Measurements from ENCODE around the gene ATAD3A. TPM values are rescaled to one million over a fixed set of nuclear protein-coding genes. Genes with fewer than 3 reads are reported as not detected.
"Not testable (repeated sequence)": the region's sequence is repeated elsewhere in the genome, so short reads cannot be mapped to it uniquely, and the experiment has no call there.

The ATAD3A gene
- total RNA-seq, 8 experiments from 2014 or later = 19.8 to 65.2 (median 35.2) TPM

- WGBS, 10 experiments = 80 to 100% (median 100%) methylated on average over 1 to 6 of the region's 7 CpGs; no CpG with 5 or more reads in 1 of the 10 experiments
- H3K4me3 ChIP-seq; H3K27ac ChIP-seq; in situ Hi-C loops (cut with MboI; ENCODE audit: low pct_unique_long_range_greater_than_20kb in 2 of 9, low sequenced_read_pairs in 9 of 9, unreplicated experiment in 9 of 9); ATAC-seq (replicated peaks in 6 of 8): not testable (repeated sequence)
- peaks cover 13% of the 10 kb centered on the region in 2 donors for H3K4me1 ChIP-seq (replicated peaks in 1 of 2)
Measured at GRCh38 chr1:1557688-1558087, 45.7 kb downstream of the ATAD3A start.

- 40 to 83% (median 56%) methylated on average over 1 to 2 of the region's 4 CpGs; no CpG with 5 or more reads in 6 of the 10 experiments for WGBS, 10 experiments
- ATAC-seq (replicated peaks in 6 of 8) = no peak
- H3K27ac ChIP-seq = no peak overlapping the region
Measured at GRCh38 chr1:1558591-1558990, 46.6 kb downstream of the ATAD3A start.

GRCh38 chr1:1559066-1559465 is 47.1 kb downstream of the ATAD3A start:
- in situ Hi-C loops (cut with MboI; ENCODE audit: low pct_unique_long_range_greater_than_20kb in 2 of 9, low sequenced_read_pairs in 9 of 9, unreplicated experiment in 9 of 9) = no loop called here
- ATAC-seq (replicated peaks in 6 of 8) = no peak
- Histone ChIP-seq H3K27ac (no peak overlapping the region), H3K4me3 (no peak overlapping the region), H3K4me1 (replicated peaks in 1 of 2) (peaks cover 13% of the 10 kb centered on the region in 2 donors)
- 55 to 95% (median 92%) methylated on average over 4 to 17 of the region's 17 CpGs; no CpG with 5 or more reads in 2 of the 10 experiments for WGBS, 10 experiments

More at GRCh38 chr1:1558591-1558990, 46.6 kb downstream of the ATAD3A start:
- Histone ChIP-seq H3K4me3 (no peak overlapping the region), H3K4me1 (replicated peaks in 1 of 2) (peaks cover 13% of the 10 kb centered on the region in 2 donors)
- in situ Hi-C loops (cut with MboI; ENCODE audit: low pct_unique_long_range_greater_than_20kb in 2 of 9, low sequenced_read_pairs in 9 of 9, unreplicated experiment in 9 of 9) = no loop called here

- H3K27ac ChIP-seq = no peak overlapping the region
- no peak for ATAC-seq (replicated peaks in 6 of 8)
- peaks cover 4 to 5% of the 10 kb centered on the region in 2 donors for H3K4me1 ChIP-seq (replicated peaks in 1 of 2)
- H3K4me3 ChIP-seq = no peak overlapping the region
- in situ Hi-C loops (cut with MboI; ENCODE audit: low pct_unique_long_range_greater_than_20kb in 2 of 9, low sequenced_read_pairs in 9 of 9, unreplicated experiment in 9 of 9) = no loop called here
- 88 to 100% (median 97%) methylated on average over 1 to 8 of the region's 9 CpGs; no CpG with 5 or more reads in 4 of the 10 experiments for WGBS, 10 experiments
Measured at GRCh38 chr1:1560178-1560577, 48.2 kb downstream of the ATAD3A start.

GRCh38 chr1:1561801-1562470 is 50.0 kb downstream of the ATAD3A start:
- peak in 3 of 8 experiments; percentile 13 to 18 (median 16) for ATAC-seq (replicated peaks in 6 of 8)
- no peaks in the 10 kb centered on the region for H3K4me1 ChIP-seq (replicated peaks in 1 of 2)
- 80 to 100% (median 93%) methylated on average over 1 to 10 of the region's 15 CpGs; no CpG with 5 or more reads in 3 of the 10 experiments for WGBS, 10 experiments
- no peak overlapping the region for H3K27ac ChIP-seq
- in situ Hi-C loops (cut with MboI; ENCODE audit: low pct_unique_long_range_greater_than_20kb in 2 of 9, low sequenced_read_pairs in 9 of 9, unreplicated experiment in 9 of 9) = no loop called here
- no peak overlapping the region for H3K4me3 ChIP-seq

GRCh38 chr1:1562556-1563195 is 50.7 kb downstream of the ATAD3A start:
- in situ Hi-C loops (cut with MboI; ENCODE audit: low pct_unique_long_range_greater_than_20kb in 2 of 9, low sequenced_read_pairs in 9 of 9, unreplicated experiment in 9 of 9) = no loop called here
- H3K4me3 ChIP-seq = no peak overlapping the region
- 89 to 100% (median 100%) methylated on average over 1 to 14 of the region's 21 CpGs; no CpG with 5 or more reads in 5 of the 10 experiments for WGBS, 10 experiments
- peak in 3 of 8 experiments; percentile 14 to 24 (median 21) for ATAC-seq (replicated peaks in 6 of 8)
- H3K4me1 ChIP-seq (replicated peaks in 1 of 2) = peaks cover 0 to 2% of the 10 kb centered on the region in 2 donors
- H3K27ac ChIP-seq = no peak overlapping the region

- in situ Hi-C loops (cut with MboI; ENCODE audit: low pct_unique_long_range_greater_than_20kb in 2 of 9, low sequenced_read_pairs in 9 of 9, unreplicated experiment in 9 of 9) = no loop called here
- peaks cover 6 to 8% of the 10 kb centered on the region in 2 donors for H3K4me1 ChIP-seq (replicated peaks in 1 of 2)
- WGBS, 10 experiments = 63 to 100% (median 89%) methylated on average over 2 to 10 of the region's 12 CpGs; no CpG with 5 or more reads in 1 of the 10 experiments
- peak in 2 of 8 experiments; percentile 34 to 35 for ATAC-seq (replicated peaks in 6 of 8)
- H3K4me3 ChIP-seq = no peak overlapping the region
- H3K27ac ChIP-seq = no peak overlapping the region
Measured at GRCh38 chr1:1563688-1564087, 51.7 kb downstream of the ATAD3A start.

- H3K4me3 ChIP-seq = no peak overlapping the region
- ATAC-seq (replicated peaks in 6 of 8) = peak in 4 of 8 experiments; percentile 15 to 20 (median 18)
- peaks cover 6 to 8% of the 10 kb centered on the region in 2 donors for H3K4me1 ChIP-seq (replicated peaks in 1 of 2)
- WGBS, 10 experiments = 70 to 100% (median 92%) methylated on average over 1 to 17 of the region's 19 CpGs; no CpG with 5 or more reads in 4 of the 10 experiments
- H3K27ac ChIP-seq = peak overlapping the region in 1 of 2 donors; percentile 14
- in situ Hi-C loops (cut with MboI; ENCODE audit: low pct_unique_long_range_greater_than_20kb in 2 of 9, low sequenced_read_pairs in 9 of 9, unreplicated experiment in 9 of 9) = no loop called here
Measured at GRCh38 chr1:1564268-1564667, 52.3 kb downstream of the ATAD3A start.

GRCh38 chr1:1565340-1565739 is 53.4 kb downstream of the ATAD3A start:
- in situ Hi-C loops (cut with MboI; ENCODE audit: low pct_unique_long_range_greater_than_20kb in 2 of 9, low sequenced_read_pairs in 9 of 9, unreplicated experiment in 9 of 9) = no loop called here
- Histone ChIP-seq H3K4me1 (replicated peaks in 1 of 2) (peaks cover 6 to 8% of the 10 kb centered on the region in 2 donors), H3K27ac (no peak overlapping the region), H3K4me3 (no peak overlapping the region)
- 69 to 100% (median 93%) methylated on average over 3 to 9 of the region's 10 CpGs; no CpG with 5 or more reads in 4 of the 10 experiments for WGBS, 10 experiments
- ATAC-seq (replicated peaks in 6 of 8) = no peak

GRCh38 chr1:1567152-1567875 is 55.4 kb downstream of the ATAD3A start:
- H3K27ac ChIP-seq = peak overlapping the region; percentile 14 to 54
- in situ Hi-C loops (cut with MboI; ENCODE audit: low pct_unique_long_range_greater_than_20kb in 2 of 9, low sequenced_read_pairs in 9 of 9, unreplicated experiment in 9 of 9) = no loop called here
- 86 to 100% (median 93%) methylated on average over 1 to 25 of the region's 31 CpGs; no CpG with 5 or more reads in 1 of the 10 experiments for WGBS, 10 experiments
- peaks cover 6 to 8% of the 10 kb centered on the region in 2 donors for H3K4me1 ChIP-seq (replicated peaks in 1 of 2)
- ATAC-seq (replicated peaks in 6 of 8) = no peak
- no peak overlapping the region for H3K4me3 ChIP-seq

- ATAC-seq (replicated peaks in 6 of 8) = peak in 4 of 8 experiments; percentile 15 to 41 (median 16)
- Histone ChIP-seq H3K4me3 (no peak overlapping the region), H3K27ac (peak overlapping the region; percentile 51 to 54), H3K4me1 (replicated peaks in 1 of 2) (peaks cover 8 to 10% of the 10 kb centered on the region in 2 donors)
- WGBS, 10 experiments = 39 to 82% (median 71%) methylated on average over 4 to 10 of the region's 10 CpGs; no CpG with 5 or more reads in 1 of the 10 experiments
- in situ Hi-C loops (cut with MboI; ENCODE audit: low pct_unique_long_range_greater_than_20kb in 2 of 9, low sequenced_read_pairs in 9 of 9, unreplicated experiment in 9 of 9) = no loop called here
Measured at GRCh38 chr1:1567891-1568291, 55.9 kb downstream of the ATAD3A start.

GRCh38 chr1:1569341-1569740 is 57.4 kb downstream of the ATAD3A start:
- WGBS, 10 experiments = 87 to 100% (median 94%) methylated on average over 1 to 7 of the region's 7 CpGs; no CpG with 5 or more reads in 1 of the 10 experiments
- H3K4me3 ChIP-seq = no peak overlapping the region
- no peak overlapping the region for H3K27ac ChIP-seq
- H3K4me1 ChIP-seq (replicated peaks in 1 of 2) = peaks cover 15% of the 10 kb centered on the region in 2 donors
- in situ Hi-C loops (cut with MboI; ENCODE audit: low pct_unique_long_range_greater_than_20kb in 2 of 9, low sequenced_read_pairs in 9 of 9, unreplicated experiment in 9 of 9) = no loop called here
- no peak for ATAC-seq (replicated peaks in 6 of 8)
